ENCODE results near the gene DNAJC5. TPM values are rescaled to one million over a fixed set of nuclear protein-coding genes. Genes with fewer than 3 reads are reported as not detected.
A peak's percentile ranks its signal among the peaks of the same experiment; 100 is the strongest.

The DNAJC5 gene
- total and polyA plus RNA-seq, 2 donors (not counting 1 experiment from before 2014, with no cell fraction given), result 12.2 to 33.3 TPM

DNA sequence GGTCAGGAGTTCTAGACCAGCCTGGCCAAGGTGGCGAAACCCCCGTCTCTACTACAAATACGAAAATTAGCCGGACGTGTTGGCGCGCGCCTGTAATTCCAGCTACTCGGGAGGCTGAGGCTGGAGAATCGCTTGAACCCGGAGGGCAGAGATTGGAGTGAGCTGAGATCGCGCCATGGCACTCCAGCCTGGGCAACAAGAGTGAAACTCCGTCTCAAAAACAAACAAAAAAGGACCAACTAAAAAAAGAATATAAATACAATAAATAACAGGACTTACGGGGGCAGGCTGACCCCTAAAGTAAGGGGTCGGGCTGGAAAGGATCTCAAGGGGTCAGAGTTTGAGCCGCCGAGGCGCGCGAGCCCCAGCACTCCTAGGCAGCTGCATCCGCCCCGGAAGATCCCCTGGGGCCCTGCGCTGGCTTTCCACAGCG lies 30.4 kb upstream of the DNAJC5 start:
- no peaks in the 10 kb centered on the region for H3K27me3 Mint-ChIP-seq
- peak overlapping the region; percentile 94 for H3K4me3 Mint-ChIP-seq
- peak overlapping the region; percentile 69 to 97 (median 86) for H3K4me3 ChIP-seq (ENCODE audit: control extremely low read depth in 1 of 5, extremely low read depth in 1 of 5, insufficient read depth in 1 of 5, low read depth in 2 of 5, low read length in 4 of 5)
- peak overlapping the region; percentile 85 for H2AFZ ChIP-seq (ENCODE audit: insufficient read depth, low read depth, low read length, poor library complexity, severe bottlenecking)
- H3K9me3 Mint-ChIP-seq (ENCODE audit: insufficient read depth), result no peaks in the 10 kb centered on the region
- peak overlapping the region; percentile 85 for H3K9ac ChIP-seq (ENCODE audit: low read length)
- ChIA-PET POLR2A (interaction anchor here (0.7 to 2.5 kb wide), 12 partner anchors 28 to 327 kb away, joined by 3 to 16 read pairs (median 4); partner anchors contain the start of genes GMEB2, PRPF6, PTK6 and RTEL1), CTCF (interaction anchor here (0.8 to 4.4 kb wide), 18 partner anchors 76 to 371 kb away, joined by 3 to 29 read pairs (median 6); partner anchors contain the start of genes ARFRP1, LIME1, PRPF6 and PTK6)
- no peaks in the 10 kb centered on the region for H3K27me3 ChIP-seq (replicated peaks in 1 of 4; ENCODE audit: control extremely low read depth in 1 of 4, control insufficient read depth in 3 of 4, insufficient read depth in 4 of 4, low read length in 3 of 4)
- peaks cover 16 to 20% of the 10 kb centered on the region in 2 donors for H3K4me1 ChIP-seq (ENCODE audit: control insufficient read depth in 2 of 2, insufficient read depth in 2 of 2, low read length in 2 of 2)
- intact Hi-C loops (cut with micrococcal nuclease), result loop anchor here (1.0 to 2.0 kb wide), 7 partner anchors 78 to 368 kb away; partner anchors contain the start of genes SLC2A4RG and UCKL1
- DNase-seq (no peak), ATAC-seq (ENCODE audit: low read depth) (no peak)
- peak overlapping the region; percentile 89 to 90 for H3K27ac ChIP-seq (ENCODE audit: low read length in 2 of 2)
- peaks cover 45% of the 10 kb centered on the region for H3K79me2 ChIP-seq (ENCODE audit: control insufficient read depth, insufficient read depth, low read length)
- no peak for TF ChIP-seq EZH2 (IDR thresholded peaks at IDR 0.05; ENCODE audit: borderline replicate concordance, insufficient read depth, low read depth, low read length, poor library complexity, severe bottlenecking)
- TF ChIP-seq, protein P1, sequence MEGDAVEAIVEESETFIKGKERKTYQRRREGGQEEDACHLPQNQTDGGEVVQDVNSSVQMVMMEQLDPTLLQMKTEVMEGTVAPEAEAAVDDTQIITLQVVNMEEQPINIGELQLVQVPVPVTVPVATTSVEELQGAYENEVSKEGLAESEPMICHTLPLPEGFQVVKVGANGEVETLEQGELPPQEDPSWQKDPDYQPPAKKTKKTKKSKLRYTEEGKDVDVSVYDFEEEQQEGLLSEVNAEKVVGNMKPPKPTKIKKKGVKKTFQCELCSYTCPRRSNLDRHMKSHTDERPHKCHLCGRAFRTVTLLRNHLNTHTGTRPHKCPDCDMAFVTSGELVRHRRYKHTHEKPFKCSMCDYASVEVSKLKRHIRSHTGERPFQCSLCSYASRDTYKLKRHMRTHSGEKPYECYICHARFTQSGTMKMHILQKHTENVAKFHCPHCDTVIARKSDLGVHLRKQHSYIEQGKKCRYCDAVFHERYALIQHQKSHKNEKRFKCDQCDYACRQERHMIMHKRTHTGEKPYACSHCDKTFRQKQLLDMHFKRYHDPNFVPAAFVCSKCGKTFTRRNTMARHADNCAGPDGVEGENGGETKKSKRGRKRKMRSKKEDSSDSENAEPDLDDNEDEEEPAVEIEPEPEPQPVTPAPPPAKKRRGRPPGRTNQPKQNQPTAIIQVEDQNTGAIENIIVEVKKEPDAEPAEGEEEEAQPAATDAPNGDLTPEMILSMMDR (IDR thresholded peaks at IDR 0.05), result peak; percentile 28
- H4K20me1 ChIP-seq (ENCODE audit: control insufficient read depth, insufficient read depth, low read length, poor library complexity, severe bottlenecking), result peaks cover 16% of the 10 kb centered on the region
- H3K4me2 ChIP-seq (replicated peaks; ENCODE audit: low read depth, low read length, poor library complexity, severe bottlenecking), result peak overlapping the region; percentile 94
- H3K4me1 Mint-ChIP-seq, result peaks cover 25% of the 10 kb centered on the region
- WGBS (ENCODE audit: insufficient coverage), result 0% methylated on average over 11 of the region's 25 CpGs
- no peaks in the 10 kb centered on the region for H3K9me3 ChIP-seq (ENCODE audit: control extremely low read depth in 1 of 3, control insufficient read depth in 2 of 3, insufficient read depth in 1 of 3, low read length in 2 of 3)
- H3K36me3 ChIP-seq (replicated peaks in 1 of 2; ENCODE audit: control extremely low read depth in 1 of 2, control insufficient read depth in 1 of 2, extremely low read depth in 1 of 2, insufficient read depth in 2 of 2, low read length in 1 of 2), result peaks cover under 1 to 16% of the 10 kb centered on the region in 2 experiments
- H3K27ac Mint-ChIP-seq, result peak overlapping the region; percentile 97

All from B cell (primary cell).